Measurements from ENCODE around the gene LTB4R2.

GRCh38 chr14:24269910-24270536 lies 39.9 kb upstream of the LTB4R2 start:
- no peak for TF ChIP-seq POLR2A (IDR thresholded peaks at IDR 0.05)
- no peak for TF ChIP-seq CTCF (IDR thresholded peaks at IDR 0.05)
- TF ChIP-seq POLR2AphosphoS5 (IDR thresholded peaks at IDR 0.05): no peak
